NCI-H2196 treated with DMSO at 0.1 percent for 48 hours (cell line): ENCODE data around the gene MYO1A.
A peak's percentile ranks its signal among the peaks of the same experiment; 100 is the strongest.
"Not testable (repeated sequence)": the region's sequence is repeated elsewhere in the genome, so short reads cannot be mapped to it uniquely, and the experiment has no call there.

Experiments used
- DNase-seq: peaks from one replicate; lab custom pipeline; 2025; ENCODE audit not compliant: unreplicated experiment; lab: John Stamatoyannopoulos, UW

MYO1A gene

DNA sequence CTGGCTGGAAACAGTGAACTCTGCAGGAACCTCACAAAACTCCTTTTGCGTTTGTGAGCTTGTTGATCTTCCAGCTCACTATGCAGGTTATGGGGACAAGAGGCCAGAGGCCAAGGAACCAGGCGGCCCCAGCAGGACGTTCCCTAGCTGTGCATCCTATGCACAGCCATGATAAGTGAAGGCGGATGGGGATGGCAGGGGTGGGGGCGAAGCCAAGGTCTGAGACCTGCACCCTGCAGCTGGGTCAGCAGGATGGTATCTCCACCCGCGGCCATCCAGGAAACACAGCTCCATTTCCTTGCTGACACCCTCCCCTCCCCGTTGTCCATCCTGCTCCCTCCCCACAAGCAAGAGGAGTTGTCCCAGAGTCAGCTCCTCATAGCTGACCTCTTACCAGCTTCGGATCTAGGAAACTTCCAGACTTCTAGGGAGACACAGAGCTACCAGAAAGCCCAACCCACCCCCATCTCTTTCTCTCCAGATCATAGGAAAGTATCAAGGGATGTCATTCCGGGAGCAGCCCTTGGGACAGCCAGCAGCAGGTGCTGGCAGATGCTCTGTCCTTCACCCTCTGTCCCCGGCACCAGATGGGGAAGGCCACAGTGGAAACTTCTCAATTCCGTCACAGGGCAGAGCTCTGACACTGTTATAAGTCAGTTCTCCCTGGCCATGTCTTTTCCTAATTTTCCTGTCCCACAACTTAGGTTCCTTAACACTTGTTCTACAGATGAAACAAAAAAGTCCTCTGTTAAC is 53.0 kb downstream of the MYO1A start:
- no peak for DNase-seq

- DNase-seq: no peak
Observed at GRCh38 chr12:56995930-56996496, 53.9 kb downstream of the MYO1A start.

DNA sequence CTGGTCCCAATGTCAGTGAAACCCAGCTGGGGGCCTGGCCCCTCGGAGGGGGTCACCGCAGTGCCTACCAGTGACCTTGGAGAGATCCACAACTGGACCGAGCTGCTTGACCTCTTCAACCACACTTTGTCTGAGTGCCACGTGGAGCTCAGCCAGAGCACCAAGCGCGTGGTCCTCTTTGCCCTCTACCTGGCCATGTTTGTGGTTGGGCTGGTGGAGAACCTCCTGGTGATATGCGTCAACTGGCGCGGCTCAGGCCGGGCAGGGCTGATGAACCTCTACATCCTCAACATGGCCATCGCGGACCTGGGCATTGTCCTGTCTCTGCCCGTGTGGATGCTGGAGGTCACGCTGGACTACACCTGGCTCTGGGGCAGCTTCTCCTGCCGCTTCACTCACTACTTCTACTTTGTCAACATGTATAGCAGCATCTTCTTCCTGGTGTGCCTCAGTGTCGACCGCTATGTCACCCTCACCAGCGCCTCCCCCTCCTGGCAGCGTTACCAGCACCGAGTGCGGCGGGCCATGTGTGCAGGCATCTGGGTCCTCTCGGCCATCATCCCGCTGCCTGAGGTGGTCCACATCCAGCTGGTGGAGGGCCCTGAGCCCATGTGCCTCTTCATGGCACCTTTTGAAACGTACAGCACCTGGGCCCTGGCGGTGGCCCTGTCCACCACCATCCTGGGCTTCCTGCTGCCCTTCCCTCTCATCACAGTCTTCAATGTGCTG is 54.6 kb downstream of the MYO1A start:
- no peak for DNase-seq

DNA sequence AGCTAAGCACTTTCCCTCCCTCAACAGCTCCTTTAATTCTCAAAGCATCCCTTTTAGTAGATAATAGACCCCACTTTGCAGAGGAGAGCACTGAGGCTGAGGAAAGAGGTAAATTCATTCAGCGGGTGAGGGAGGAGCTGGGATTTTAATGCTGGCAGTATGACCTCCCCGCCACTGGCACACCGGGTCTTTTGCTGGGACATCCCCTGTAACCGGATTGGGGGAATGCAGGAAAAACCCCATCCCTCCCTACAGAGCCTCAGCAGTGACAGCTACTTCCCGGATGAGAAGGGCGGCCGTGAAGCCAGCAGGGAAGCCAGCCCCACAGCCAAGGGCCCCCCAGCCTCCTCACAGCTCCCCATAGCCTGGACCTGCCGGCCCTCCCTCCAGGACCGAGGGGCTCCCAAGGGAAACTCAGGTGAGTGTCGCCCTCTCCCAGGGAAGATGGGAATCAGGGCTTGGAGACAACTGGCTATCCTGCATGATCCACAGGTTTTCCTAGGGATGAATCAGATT is 55.6 kb downstream of the MYO1A start:
- no peak for DNase-seq

- DNase-seq: no peak
Observed at GRCh38 chr12:56993346-56993745, 56.6 kb downstream of the MYO1A start.

- DNase-seq: peak; percentile 8
Observed at GRCh38 chr12:56991319-56992246, 58.3 kb downstream of the MYO1A start.

DNA sequence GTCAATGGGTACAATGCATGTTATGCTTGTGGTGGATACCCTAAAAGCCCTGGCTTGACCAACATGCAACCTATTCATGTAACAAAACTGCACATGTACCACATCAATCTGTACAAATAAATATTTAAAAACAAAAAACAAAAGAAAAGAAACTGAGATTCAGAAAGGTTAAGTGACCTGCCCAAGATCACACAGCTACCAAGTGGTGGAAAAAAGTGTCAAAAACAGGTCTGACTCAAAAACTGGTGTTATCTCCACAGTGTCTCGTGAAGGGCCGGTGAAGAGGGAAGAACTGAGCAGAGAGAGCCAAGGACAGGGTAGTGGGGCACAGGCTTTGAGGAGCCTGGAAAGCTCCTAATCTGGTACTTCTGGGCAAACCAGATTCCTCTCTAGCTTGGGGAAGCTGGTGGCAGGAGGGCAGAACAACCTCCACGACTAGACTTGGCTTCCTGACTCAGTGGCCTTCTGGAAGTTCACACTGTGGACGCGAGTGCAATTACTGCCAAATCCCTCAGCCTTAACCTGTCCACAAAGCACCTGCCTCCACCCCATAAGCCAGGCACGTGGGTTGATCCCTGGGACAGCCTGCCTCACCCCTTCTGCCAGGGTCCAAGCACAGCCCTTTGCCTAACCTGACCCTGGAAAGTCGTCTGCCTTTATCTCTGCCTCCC is 59.1 kb downstream of the MYO1A start:
- no peak for DNase-seq

DNA sequence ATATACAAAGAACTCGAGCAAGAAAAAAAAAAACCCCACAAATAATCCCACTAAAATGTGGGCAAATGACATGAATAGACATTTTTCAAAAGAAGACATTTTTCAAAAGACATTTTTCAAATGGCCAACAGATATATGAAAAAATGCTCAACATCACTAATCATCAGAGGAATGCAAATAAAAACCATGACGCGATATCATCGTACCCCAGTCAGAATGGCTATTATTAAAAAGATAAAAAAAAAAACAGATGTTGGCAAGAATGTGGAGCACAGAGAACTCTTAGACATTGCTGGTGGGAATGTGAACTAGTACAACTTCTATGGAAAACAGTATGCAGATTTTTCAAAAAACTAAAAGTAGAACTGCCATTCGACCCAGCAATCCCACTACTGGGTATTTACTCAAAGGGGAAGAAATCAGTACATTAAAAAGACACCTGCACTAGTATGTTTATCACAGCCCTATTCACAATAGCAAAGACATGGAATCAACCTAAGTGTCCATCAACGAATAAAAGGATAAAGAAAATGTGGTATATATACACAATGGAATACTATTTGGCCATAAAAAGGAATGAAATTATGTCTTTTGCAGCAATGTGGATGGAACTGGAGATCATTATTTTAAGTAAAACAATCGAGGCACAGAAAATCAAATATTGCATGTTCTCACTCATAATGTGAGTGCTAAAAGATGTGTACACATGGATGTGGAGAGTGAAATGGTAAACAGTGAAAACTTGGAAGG is 59.9 kb downstream of the MYO1A start:
- no peak for DNase-seq

GRCh38 chr12:56988207-56988739 is 61.7 kb downstream of the MYO1A start:
- DNase-seq: no peak

DNA sequence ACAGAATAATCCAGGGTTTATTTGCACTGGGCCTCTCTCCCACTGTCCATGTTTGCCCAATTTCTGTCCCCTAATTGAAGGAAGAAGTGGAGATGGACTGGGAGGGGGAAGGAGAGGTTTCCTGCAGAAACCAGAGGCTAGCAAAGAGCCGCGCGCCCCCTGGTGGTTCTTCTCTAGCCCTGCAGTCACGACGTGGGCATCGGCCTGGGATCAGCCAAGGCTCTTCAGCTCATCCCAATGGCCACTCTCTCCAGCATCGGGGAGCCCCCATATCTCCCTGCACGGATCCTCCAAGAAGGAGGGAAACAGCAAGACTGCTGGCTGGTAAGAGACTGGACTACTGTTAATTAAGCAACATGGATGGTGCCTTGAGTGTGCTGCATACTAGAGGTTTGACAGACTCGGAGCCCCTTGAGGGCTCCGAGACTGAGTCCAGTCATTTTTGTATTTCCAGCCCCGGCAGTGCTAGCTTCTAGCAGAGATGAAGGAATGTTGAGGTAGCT is 62.3 kb downstream of the MYO1A start:
- DNase-seq: peak; percentile 84

- DNase-seq: no peak
Observed at GRCh38 chr12:56987011-56987410, 62.9 kb downstream of the MYO1A start.

GRCh38 chr12:56985714-56986113 is 64.2 kb downstream of the MYO1A start:
- peak; percentile 73 for DNase-seq

DNA sequence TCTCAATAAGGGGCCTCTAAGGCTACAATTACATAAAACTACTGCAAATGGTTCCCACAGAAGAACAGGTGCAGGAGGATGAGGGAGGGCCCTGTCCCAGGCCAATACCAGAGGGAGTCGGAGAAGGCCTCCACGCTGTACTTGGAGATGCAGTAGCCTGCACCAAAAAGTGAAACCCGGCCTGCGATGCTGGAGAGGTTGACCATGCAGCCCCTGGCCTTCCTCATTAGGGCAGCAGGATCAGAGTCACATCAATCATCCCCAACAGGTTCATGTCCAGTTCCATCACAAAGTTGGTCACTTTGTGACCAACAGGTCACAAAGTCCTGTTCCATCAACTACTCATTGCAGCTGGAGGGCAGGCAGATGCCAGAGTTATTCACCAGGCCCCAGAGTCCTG is 66.5 kb downstream of the MYO1A start:
- no peak for DNase-seq

GRCh38 chr12:56982578-56983236 is 67.2 kb downstream of the MYO1A start:
- DNase-seq: not testable (repeated sequence)

- no peak for DNase-seq
Observed at GRCh38 chr12:56980941-56981530, 68.9 kb downstream of the MYO1A start.

- DNase-seq: no peak
Observed at GRCh38 chr12:56980268-56980667, 69.7 kb downstream of the MYO1A start.

DNA sequence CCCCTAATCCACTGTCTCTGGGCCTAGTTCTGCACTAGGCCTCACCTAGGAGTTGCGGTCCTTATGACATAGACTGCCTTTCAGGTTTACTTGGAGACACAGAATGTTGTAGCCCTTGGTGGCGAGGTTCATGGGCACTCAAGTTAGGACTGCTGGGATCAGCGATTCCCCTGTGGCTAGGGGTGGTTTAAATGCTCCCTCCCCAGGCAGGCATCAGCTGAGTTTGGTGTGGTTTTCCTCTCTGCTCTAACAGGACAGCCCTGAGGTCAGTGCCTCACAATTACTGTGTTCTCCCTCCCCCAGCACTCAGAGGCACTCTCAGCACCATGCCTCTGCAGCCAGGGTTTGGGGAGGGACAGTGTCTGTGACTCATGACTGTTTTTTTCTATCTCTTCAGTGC is 70.3 kb downstream of the MYO1A start:
- DNase-seq: no peak
